Fibroblast of lung (primary cell): Measurements from ENCODE around the gene ZFYVE28. TPM values are rescaled to one million over a fixed set of nuclear protein-coding genes. Genes with fewer than 3 reads are reported as not detected.

ENCODE experiments used
- DNase-seq, 2 donors: peaks; one replicate each; pipeline versions ENCODE4 v3.0.0 to v3.0.0-alpha.2; 2010; ENCODE audit warnings: low read depth in 2 of 2
- H2AFZ ChIP-seq: 2 replicates; pipeline ENCODE4 v1.5.1; 2012; ENCODE audit warnings: low read length, control low read depth, inconsistent platforms
- H3K27ac ChIP-seq: 2 replicates; pipeline ENCODE4 v1.5.1; 2011; ENCODE audit warnings: low read length, control low read depth; ENCODE audit not compliant: insufficient read depth
- H3K27me3 ChIP-seq: 2 replicates; pipeline ENCODE4 v1.5.1; 2011; ENCODE audit warnings: mild to moderate bottlenecking, low read length; ENCODE audit not compliant: control insufficient read depth, insufficient read depth
- H3K36me3 ChIP-seq: 2 replicates; pipeline ENCODE4 v1.5.1; 2011; ENCODE audit warnings: low read length; ENCODE audit not compliant: control insufficient read depth, insufficient read depth
- H3K4me1 ChIP-seq: 2 replicates; pipeline ENCODE4 v1.5.1; 2011; ENCODE audit warnings: low read length; ENCODE audit not compliant: control insufficient read depth, insufficient read depth; ENCODE audit errors: extremely low read depth
- H3K4me2 ChIP-seq: 2 replicates; pipeline ENCODE4 v1.5.1; 2011; ENCODE audit warnings: low read length, control low read depth; ENCODE audit not compliant: insufficient read depth; ENCODE audit errors: extremely low read depth
- H3K4me3 ChIP-seq, 4 experiments: fragments of 200-600 bp in 1 of 4; sonication (generic) in 1 of 4; replicated peaks in 1 of 4; 2 replicates each; pipeline ENCODE4 v1.5.1; 2011 to 2016; ENCODE audit warnings: low read length in 4 of 4, low read depth in 3 of 4, mild to moderate bottlenecking in 3 of 4, control low read depth in 2 of 4, inconsistent platforms in 1 of 4, mixed read lengths in 1 of 4; ENCODE audit not compliant: insufficient read depth in 1 of 4; ENCODE audit errors: control extremely low read depth in 1 of 4
- H3K79me2 ChIP-seq: 2 replicates; pipeline ENCODE4 v1.5.1; 2012; ENCODE audit warnings: mild to moderate bottlenecking, low read length, inconsistent platforms; ENCODE audit not compliant: control insufficient read depth, insufficient read depth
- H3K9ac ChIP-seq: 2 replicates; pipeline ENCODE4 v1.5.1; 2011; ENCODE audit warnings: mild to moderate bottlenecking, low read length, control low read depth; ENCODE audit not compliant: insufficient read depth
- H3K9me3 ChIP-seq: 2 replicates; pipeline ENCODE4 v1.5.1; 2012; ENCODE audit warnings: low read depth, low read length; ENCODE audit not compliant: control insufficient read depth, insufficient read depth
- H4K20me1 ChIP-seq: 2 replicates; pipeline ENCODE4 v1.5.1; 2011; ENCODE audit warnings: low read length; ENCODE audit not compliant: control insufficient read depth, insufficient read depth; ENCODE audit errors: extremely low read depth
- CTCF ChIP-seq, 2 donors: IDR thresholded peaks in 1 of 2; conservative IDR thresholded peaks in 1 of 2; 1 replicate in 1 of 2; 2 replicates in 1 of 2; pipeline ENCODE4 v1.5.1; 2011 to 2012; ENCODE audit warnings: low read length in 2 of 2, control low read depth in 1 of 2, inconsistent platforms in 1 of 2, low read depth in 1 of 2, mild to moderate bottlenecking in 1 of 2
- EZH2 ChIP-seq: IDR thresholded peaks from 2 replicates; pipeline ENCODE4 v1.5.1; 2012; ENCODE audit warnings: low read length, control low read depth, mild to moderate bottlenecking; ENCODE audit errors: missing control alignments
- polyA plus RNA-seq, 2 donors: library from polyadenylated mRNA; depleted of rRNA in 1 of 2; stranded (reverse) in 1 of 2; unstranded in 1 of 2; fragments of >200 nt; gene quantifications; 2 replicates each; pipeline ENCODE4 v1.2.1, GENCODE V29; 2011 to 2012; ENCODE audit warnings: missing spikeins in 1 of 2
- total RNA-seq: library from RNA; depleted of rRNA; stranded (reverse); fragments of >200 nt; gene quantifications from 2 replicates; pipeline ENCODE4 v1.2.1, GENCODE V29; 2014

ZFYVE28 gene
- total and polyA plus RNA-seq, 2 donors (not counting 1 experiment from before 2014, with no cell fraction given): 2.4 to 11.6 TPM

DNA sequence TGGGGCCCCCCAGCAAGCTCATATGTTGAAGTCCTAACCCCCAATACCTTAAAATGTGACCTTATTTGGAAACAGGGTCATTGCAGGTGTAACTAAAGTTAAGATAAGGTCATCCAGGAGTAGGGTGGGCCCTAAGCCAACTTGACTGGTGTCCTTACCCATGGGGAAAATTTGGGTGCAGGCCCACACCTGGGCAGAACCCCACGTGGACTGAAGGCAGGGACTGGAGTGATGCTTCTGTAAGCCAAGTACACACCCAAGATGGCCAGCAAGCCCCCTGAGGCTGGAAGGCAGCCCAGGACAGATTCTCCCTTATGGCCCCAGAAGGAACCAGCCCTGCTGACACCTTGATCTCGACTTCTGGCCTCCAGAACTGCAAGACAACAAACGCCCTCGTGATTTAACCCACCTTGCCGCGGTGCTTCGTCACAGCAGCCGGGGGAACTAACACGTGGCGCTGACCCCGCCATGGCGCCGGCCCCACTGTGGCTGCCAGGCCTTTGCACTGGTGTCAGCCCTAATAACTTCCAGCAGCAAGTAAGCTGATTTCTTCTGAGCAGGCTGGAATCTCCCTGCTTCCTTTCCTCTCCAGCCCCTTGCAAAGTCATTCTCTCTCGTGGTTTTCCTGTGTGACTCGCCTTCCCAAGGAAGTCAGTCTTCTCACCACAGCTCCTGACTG, 133.4 kb downstream of the ZFYVE28 start:
- H3K4me1 ChIP-seq: peaks cover 7% of the 10 kb centered on the region
- no peak overlapping the region for H3K9ac ChIP-seq
- no peaks in the 10 kb centered on the region for H3K79me2 ChIP-seq
- H3K27ac ChIP-seq: peak overlapping the region; percentile 44
- no peak overlapping the region for H2AFZ ChIP-seq
- H4K20me1 ChIP-seq: no peaks in the 10 kb centered on the region
- H3K9me3 ChIP-seq: no peaks in the 10 kb centered on the region
- TF ChIP-seq EZH2 (no peak), CTCF (conservative IDR thresholded peaks at IDR 0.05 in 1 of 2, IDR thresholded peaks at IDR 0.05 in 1 of 2; ENCODE audit: low read depth in 1 of 2, low read length in 2 of 2) (no peak)
- H3K36me3 ChIP-seq: no peaks in the 10 kb centered on the region
- H3K4me2 ChIP-seq: no peak overlapping the region
- peak; percentile 31 to 67 for DNase-seq
- H3K4me3 ChIP-seq: no peak overlapping the region
- H3K27me3 ChIP-seq: no peaks in the 10 kb centered on the region

- Histone ChIP-seq H3K4me1 (peaks cover 7% of the 10 kb centered on the region), H3K27me3 (no peaks in the 10 kb centered on the region), H4K20me1 (no peaks in the 10 kb centered on the region), H3K36me3 (no peaks in the 10 kb centered on the region), H3K4me3 (no peak overlapping the region), H3K4me2 (no peak overlapping the region), H3K27ac (no peak overlapping the region), H3K9me3 (no peaks in the 10 kb centered on the region), H3K9ac (no peak overlapping the region), H2AFZ (no peak overlapping the region), H3K79me2 (no peaks in the 10 kb centered on the region)
- TF ChIP-seq EZH2: no peak
- TF ChIP-seq CTCF (conservative IDR thresholded peaks at IDR 0.05 in 1 of 2, IDR thresholded peaks at IDR 0.05 in 1 of 2; ENCODE audit: low read depth in 1 of 2, low read length in 2 of 2): no peak
- no peak for DNase-seq
Observed at GRCh38 chr4:2284161-2284933, 134.1 kb downstream of the ZFYVE28 start.

DNA sequence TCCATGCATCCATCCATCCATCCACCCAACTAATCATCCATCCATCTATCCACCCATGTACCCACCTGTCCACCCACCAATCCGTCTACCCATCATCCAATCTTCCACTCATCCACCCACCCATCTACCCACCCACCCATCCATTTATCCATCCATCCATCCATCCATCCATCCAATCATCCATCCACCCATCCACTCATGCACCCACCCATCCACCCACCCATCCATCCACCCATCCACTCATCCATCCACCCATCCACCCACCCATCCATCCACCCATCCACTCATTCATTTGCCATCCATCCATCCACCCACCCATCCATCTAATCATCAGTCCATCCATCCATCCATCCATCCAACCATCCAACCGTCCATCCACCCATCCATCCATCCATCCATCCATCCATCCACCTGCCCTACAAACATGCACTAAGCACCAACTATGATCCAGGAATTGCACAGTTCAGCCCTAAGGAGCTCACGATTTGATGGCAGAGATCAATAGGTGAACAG, 135.2 kb downstream of the ZFYVE28 start:
- Histone ChIP-seq H2AFZ (no peak overlapping the region), H3K27me3 (no peaks in the 10 kb centered on the region), H3K9me3 (no peaks in the 10 kb centered on the region), H3K4me2 (no peak overlapping the region), H3K4me3 (no peak overlapping the region), H3K79me2 (no peaks in the 10 kb centered on the region), H4K20me1 (no peaks in the 10 kb centered on the region), H3K9ac (no peak overlapping the region), H3K36me3 (no peaks in the 10 kb centered on the region), H3K4me1 (peaks cover 7% of the 10 kb centered on the region), H3K27ac (no peak overlapping the region)
- no peak for TF ChIP-seq CTCF (conservative IDR thresholded peaks at IDR 0.05 in 1 of 2, IDR thresholded peaks at IDR 0.05 in 1 of 2; ENCODE audit: low read depth in 1 of 2, low read length in 2 of 2)
- no peak for TF ChIP-seq EZH2
- DNase-seq: no peak
